ENCODE measurements around the gene REPIN1. TPM values are rescaled to one million over a fixed set of nuclear protein-coding genes. Genes with fewer than 3 reads are reported as not detected.

REPIN1 gene
- total RNA-seq, 3 donors from 2014 or later = 151 to 228 (median 202) TPM

DNA sequence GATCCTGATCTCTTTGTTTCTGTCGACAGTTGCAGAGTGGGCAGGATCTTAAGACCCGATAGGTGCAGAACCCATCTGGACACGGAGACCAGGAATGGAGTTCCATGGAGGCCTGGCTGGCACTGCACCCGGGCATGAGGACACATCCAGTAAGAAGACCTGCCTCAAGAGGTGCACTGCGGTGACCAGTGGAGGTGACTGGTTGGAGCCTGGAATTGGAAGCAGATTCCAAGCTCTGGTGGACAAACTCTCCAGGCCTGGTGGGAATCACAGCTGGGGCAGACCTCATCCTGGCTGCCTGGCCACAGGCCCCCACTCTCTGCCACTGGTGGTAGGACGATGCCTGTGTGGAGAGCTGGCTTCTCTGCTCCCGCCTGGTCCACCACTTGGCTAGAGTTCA, 41.5 kb downstream of the REPIN1 start:
- ATAC-seq = no peak
- Histone ChIP-seq H3K4me3 (no peak overlapping the region), H3K4me1 (ENCODE audit: low read depth) (peaks cover 7% of the 10 kb centered on the region), H3K9me3 (no peaks in the 10 kb centered on the region), H3K36me3 (ENCODE audit: low read depth) (no peaks in the 10 kb centered on the region)
- intact Hi-C loops (cut with DNase I, micrococcal nuclease) = no loop called here
- TF ChIP-seq, protein P1, sequence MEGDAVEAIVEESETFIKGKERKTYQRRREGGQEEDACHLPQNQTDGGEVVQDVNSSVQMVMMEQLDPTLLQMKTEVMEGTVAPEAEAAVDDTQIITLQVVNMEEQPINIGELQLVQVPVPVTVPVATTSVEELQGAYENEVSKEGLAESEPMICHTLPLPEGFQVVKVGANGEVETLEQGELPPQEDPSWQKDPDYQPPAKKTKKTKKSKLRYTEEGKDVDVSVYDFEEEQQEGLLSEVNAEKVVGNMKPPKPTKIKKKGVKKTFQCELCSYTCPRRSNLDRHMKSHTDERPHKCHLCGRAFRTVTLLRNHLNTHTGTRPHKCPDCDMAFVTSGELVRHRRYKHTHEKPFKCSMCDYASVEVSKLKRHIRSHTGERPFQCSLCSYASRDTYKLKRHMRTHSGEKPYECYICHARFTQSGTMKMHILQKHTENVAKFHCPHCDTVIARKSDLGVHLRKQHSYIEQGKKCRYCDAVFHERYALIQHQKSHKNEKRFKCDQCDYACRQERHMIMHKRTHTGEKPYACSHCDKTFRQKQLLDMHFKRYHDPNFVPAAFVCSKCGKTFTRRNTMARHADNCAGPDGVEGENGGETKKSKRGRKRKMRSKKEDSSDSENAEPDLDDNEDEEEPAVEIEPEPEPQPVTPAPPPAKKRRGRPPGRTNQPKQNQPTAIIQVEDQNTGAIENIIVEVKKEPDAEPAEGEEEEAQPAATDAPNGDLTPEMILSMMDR (IDR thresholded peaks at IDR 0.05) = no peak
- DNase-seq = no peak

DNA sequence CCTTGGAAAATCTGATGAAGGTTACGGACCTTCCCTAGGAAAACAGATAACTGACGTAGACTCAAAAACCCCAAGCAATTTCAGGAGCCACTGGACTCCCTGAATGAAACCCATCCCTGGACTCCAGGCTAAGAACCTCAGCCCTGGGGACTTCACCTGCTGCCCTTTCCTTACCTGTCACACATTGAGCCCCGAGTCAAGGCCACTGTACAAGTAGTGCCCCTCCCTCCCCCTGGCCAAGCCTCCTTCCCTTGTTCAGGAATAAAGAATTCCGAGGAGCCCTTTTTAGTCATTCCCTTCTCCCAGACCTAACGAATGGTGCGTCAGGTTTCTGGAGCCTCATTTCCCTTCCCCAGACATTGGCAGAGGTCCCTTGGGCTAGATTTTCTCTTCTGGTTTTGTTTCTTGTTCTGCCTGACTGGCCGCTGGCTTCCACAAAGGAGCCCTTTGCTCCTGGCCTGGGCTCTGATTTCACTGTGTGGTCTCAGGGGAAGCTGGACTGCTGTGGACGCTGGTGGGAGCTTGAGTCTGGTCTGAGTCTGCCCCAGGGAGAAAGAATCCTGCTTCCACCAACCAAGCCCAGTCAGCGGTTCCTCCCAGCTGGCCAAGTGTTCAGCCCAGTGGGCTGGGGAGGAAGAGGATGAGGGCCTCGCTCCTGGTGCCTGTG, 42.2 kb downstream of the REPIN1 start:
- ATAC-seq (no peak), DNase-seq (no peak)
- no peaks in the 10 kb centered on the region for H3K36me3 ChIP-seq (ENCODE audit: low read depth)
- intact Hi-C loops (cut with DNase I, micrococcal nuclease) = no loop called here
- H3K4me3 ChIP-seq = no peak overlapping the region
- H3K4me1 ChIP-seq (ENCODE audit: low read depth) = peaks cover 7% of the 10 kb centered on the region
- no peaks in the 10 kb centered on the region for H3K9me3 ChIP-seq
- TF ChIP-seq, protein P1 (IDR thresholded peaks at IDR 0.05) = no peak

DNA sequence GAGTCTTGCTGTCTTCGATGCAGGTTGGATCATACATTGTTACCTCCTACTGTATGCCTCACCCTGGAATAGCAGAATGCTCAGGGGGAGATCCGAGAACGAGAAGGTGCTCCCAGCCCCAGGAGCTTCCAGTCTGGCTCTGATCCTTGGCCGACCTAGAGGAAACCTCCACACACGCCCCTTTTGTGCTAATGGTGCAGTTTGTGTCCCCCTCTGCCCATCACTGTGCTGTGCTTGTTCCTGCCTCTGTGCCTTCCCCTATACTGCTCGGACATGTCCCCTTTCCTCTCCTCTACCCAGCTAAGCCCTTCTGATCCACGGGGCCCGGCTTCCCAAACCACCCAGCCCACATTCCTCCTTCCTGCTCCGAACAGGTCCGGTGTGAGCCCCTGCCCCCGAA, 43.0 kb downstream of the REPIN1 start:
- Histone ChIP-seq H3K36me3 (ENCODE audit: low read depth) (no peaks in the 10 kb centered on the region), H3K4me3 (no peak overlapping the region), H3K9me3 (no peaks in the 10 kb centered on the region), H3K4me1 (ENCODE audit: low read depth) (peaks cover under 1% of the 10 kb centered on the region)
- intact Hi-C loops (cut with DNase I, micrococcal nuclease) = no loop called here
- TF ChIP-seq, protein P1 (IDR thresholded peaks at IDR 0.05) = no peak
- ATAC-seq (no peak), DNase-seq (no peak)

DNA sequence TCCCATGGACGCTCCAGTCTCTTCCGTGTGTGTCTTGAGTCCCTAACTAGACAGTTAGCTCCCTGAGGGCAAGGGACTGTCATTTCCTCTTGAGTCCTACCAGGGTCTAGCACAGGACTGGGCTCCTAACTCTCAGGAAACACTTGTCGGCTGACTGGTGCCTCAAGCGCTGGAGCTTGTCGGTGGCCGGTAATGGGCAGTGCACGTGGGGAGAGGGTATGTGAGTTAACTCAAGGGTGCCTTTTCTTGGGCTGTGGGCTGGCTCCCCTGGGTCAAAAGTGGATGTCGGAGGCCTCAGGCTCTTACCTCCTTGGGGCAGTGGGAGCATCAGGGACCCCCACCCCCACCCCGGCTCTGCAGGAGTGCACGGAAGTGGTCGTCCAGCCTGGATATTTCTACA, 43.4 kb downstream of the REPIN1 start:
- DNase-seq (no peak), ATAC-seq (no peak)
- no peak overlapping the region for H3K4me3 ChIP-seq
- H3K9me3 ChIP-seq = no peaks in the 10 kb centered on the region
- H3K4me1 ChIP-seq (ENCODE audit: low read depth) = no peaks in the 10 kb centered on the region
- intact Hi-C loops (cut with DNase I, micrococcal nuclease) = no loop called here
- TF ChIP-seq, protein P1 (IDR thresholded peaks at IDR 0.05) = no peak
- no peaks in the 10 kb centered on the region for H3K36me3 ChIP-seq (ENCODE audit: low read depth)

DNA sequence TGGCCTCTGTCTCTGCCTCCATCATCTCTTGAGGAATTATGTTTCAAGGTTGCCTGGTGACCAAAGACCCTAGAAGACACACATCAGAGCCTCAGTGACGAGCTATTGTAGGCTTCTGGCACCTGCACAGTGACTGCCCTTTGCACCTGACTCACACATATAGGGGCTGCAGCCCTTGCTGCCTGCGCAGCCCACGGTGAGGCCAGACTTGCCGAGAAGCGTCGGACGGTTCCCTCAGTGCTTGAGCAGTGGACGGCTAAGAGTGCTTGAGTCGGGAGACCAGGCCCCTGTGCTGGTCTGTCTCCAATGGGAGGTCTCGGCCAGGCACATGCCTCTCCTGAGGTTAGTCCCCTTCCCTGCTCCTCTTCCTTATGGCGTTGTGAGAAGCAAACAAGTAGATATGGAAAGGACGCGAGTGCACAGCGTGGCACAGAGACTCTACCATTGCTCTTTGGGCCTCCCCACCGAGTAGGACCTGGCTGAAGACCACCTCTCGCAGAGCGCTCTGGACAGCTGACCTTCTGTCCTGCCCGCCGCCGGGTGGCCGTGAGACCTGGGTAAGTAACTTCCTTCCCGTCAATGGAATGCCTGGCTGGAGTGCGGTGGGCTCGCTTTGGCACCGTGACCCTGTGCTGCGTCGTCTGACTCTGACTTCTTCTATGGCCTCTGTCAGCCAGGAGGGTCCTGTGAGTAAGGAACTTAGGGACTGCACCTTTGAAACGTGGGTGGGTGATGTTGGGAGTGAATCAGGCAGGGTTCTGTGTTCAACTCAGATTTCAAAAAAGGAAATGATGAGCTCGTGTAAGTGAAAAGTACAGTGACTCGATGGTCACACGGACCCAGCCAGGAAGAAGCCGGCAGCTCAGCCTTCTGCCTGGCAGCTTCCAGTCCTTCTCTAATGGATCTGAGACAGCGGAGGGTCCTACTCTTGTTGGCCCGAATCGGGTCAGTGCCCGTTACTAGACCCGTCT, 44.2 kb downstream of the REPIN1 start:
- TF ChIP-seq, protein P1 (IDR thresholded peaks at IDR 0.05) = no peak
- DNase-seq (no peak), ATAC-seq (no peak)
- intact Hi-C loops (cut with DNase I, micrococcal nuclease) = no loop called here
- H3K4me1 ChIP-seq (ENCODE audit: low read depth) = no peaks in the 10 kb centered on the region
- H3K4me3 ChIP-seq = no peak overlapping the region
- H3K9me3 ChIP-seq = no peaks in the 10 kb centered on the region
- H3K36me3 ChIP-seq (ENCODE audit: low read depth) = no peaks in the 10 kb centered on the region

Data from mucosa of descending colon (tissue), 3 donors.